A673 (cell line): ENCODE data around the gene ABCC5. TPM values are rescaled to one million over a fixed set of nuclear protein-coding genes. Genes with fewer than 3 reads are reported as not detected.

Source experiments
- BruUV-seq: library from RNA; stranded (reverse); fragments of 400-500 nt; replicated peaks from 2 replicates; lab custom pipeline; 2021; lab: Mats Ljungman, UMichigan
- CTCF ChIA-PET: fragments of 300-600 bp; sonication (Branson Sonifier 250); formaldehyde crosslinking; loops from one replicate; lab custom pipeline; 2022; ENCODE audit warnings: antibody characterized with exemption; lab: Charles Lee
- POLR2A ChIA-PET: fragments of 300-600 bp; sonication (Branson Sonifier 250); formaldehyde crosslinking; loops from one replicate; lab custom pipeline; 2022; ENCODE audit warnings: antibody characterized with exemption; ENCODE audit not compliant: low non-redundant PET; lab: Charles Lee
- DNase-seq: peaks from one replicate; pipeline ENCODE4 v3.0.0-alpha.2; 2015; ENCODE audit warnings: low spot score
- H3K27ac ChIP-seq: fragments of 200-600 bp; sonication (generic); 2 replicates; pipeline ENCODE4 v1.5.1; 2016; ENCODE audit warnings: mixed run types, low read depth, mild to moderate bottlenecking, mixed read lengths, antibody characterized with exemption, low read length; ENCODE audit not compliant: poor library complexity, severe bottlenecking
- H3K27me3 ChIP-seq: fragments of 200-600 bp; sonication (generic); replicated peaks from 2 replicates; pipeline ENCODE4 v1.6.1; 2017; ENCODE audit warnings: mixed run types, low read depth, mild to moderate bottlenecking, mixed read lengths, antibody characterized with exemption, low read length; ENCODE audit not compliant: insufficient read depth, poor library complexity
- H3K36me3 ChIP-seq: fragments of 200-600 bp; sonication (generic); 2 replicates; pipeline ENCODE4 v1.6.1; 2016; ENCODE audit warnings: mixed run types, mild to moderate bottlenecking, mixed read lengths, antibody characterized with exemption, low read length; ENCODE audit not compliant: insufficient read depth, poor library complexity, severe bottlenecking
- H3K4me1 ChIP-seq: fragments of 200-600 bp; sonication (generic); 2 replicates; pipeline ENCODE4 v1.6.1; 2017; ENCODE audit warnings: mixed run types, mild to moderate bottlenecking, mixed read lengths, antibody characterized with exemption, low read length; ENCODE audit not compliant: insufficient read depth, poor library complexity, severe bottlenecking
- H3K4me3 ChIP-seq: fragments of 200-600 bp; sonication (generic); 2 replicates; pipeline ENCODE4 v1.5.1; 2016; ENCODE audit warnings: low read depth, mixed run types, mild to moderate bottlenecking, mixed read lengths, low read length; ENCODE audit not compliant: poor library complexity, severe bottlenecking
- H3K9me3 ChIP-seq: fragments of 200-600 bp; sonication (generic); 2 replicates; pipeline ENCODE4 v1.6.1; 2016; ENCODE audit warnings: mixed run types, low read depth, mild to moderate bottlenecking, mixed read lengths, antibody characterized with exemption, low read length; ENCODE audit not compliant: poor library complexity, severe bottlenecking
- EZH2 ChIP-seq: fragments of 200-600 bp; sonication (generic); IDR thresholded peaks from 2 replicates; pipeline ENCODE4 v1.6.1; 2017; ENCODE audit warnings: borderline replicate concordance, low read depth, mild to moderate bottlenecking, mixed read lengths, antibody characterized with exemption, low read length; ENCODE audit not compliant: poor library complexity, severe bottlenecking
- intact Hi-C: fragments of 100-400 bp; cut with micrococcal nuclease; formaldehyde crosslinking; loops from one replicate; pipeline ENCODE4 v1.10.0; 2022; ENCODE audit not compliant: unreplicated experiment
- total RNA-seq: library from RNA; stranded (reverse); gene quantifications from 2 replicates; pipeline ENCODE4 v1.2.3, GENCODE V29; 2021
- TF ChIP-seq, protein P1 (sequence below): fragments of 300-800, 200-600 bp; sonication (generic); conservative IDR thresholded peaks from 2 replicates; pipeline ENCODE4 v1.5.1; 2017; ENCODE audit warnings: low read depth, mild to moderate bottlenecking, antibody characterized with exemption, low read length, moderate library complexity, mixed read lengths

The ABCC5 gene
- total RNA-seq, 1 experiment from 2014 or later: 32.0 TPM

DNA sequence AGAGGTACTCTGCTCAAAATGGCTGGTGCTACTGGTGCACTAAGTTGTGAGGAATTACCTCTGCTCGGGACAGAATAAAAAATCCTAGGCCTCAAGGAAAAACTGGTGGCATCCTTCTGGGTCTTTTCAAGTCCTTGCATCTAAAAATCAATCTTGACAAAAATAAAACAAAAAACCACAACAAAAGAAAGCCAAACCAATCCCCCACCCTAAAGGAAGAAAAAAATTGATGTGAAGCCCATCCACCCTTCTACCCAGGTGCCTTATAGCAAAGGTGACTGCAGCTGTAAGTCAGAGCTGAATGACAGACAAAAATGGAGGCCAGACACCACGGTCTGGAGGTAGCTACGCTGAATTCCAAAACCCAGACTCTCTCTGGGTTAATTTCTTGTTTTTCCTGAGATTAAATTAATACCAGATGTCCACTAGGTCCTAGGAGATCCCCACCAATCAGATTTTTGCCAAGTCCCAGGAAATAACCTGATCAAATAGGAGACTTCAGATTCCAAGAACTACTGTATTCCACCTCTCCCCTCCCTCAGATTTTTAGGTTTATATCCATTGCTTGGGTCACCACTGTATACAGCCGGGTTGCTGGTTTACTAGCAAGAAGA lies 33.5 kb downstream of the ABCC5 start:
- no peak for DNase-seq
- H3K27me3 ChIP-seq: no peaks in the 10 kb centered on the region
- ChIA-PET CTCF (no interaction called here), POLR2A (no interaction called here)
- H3K36me3 ChIP-seq: peaks cover 6% of the 10 kb centered on the region
- TF ChIP-seq EZH2: no peak
- TF ChIP-seq, protein P1, sequence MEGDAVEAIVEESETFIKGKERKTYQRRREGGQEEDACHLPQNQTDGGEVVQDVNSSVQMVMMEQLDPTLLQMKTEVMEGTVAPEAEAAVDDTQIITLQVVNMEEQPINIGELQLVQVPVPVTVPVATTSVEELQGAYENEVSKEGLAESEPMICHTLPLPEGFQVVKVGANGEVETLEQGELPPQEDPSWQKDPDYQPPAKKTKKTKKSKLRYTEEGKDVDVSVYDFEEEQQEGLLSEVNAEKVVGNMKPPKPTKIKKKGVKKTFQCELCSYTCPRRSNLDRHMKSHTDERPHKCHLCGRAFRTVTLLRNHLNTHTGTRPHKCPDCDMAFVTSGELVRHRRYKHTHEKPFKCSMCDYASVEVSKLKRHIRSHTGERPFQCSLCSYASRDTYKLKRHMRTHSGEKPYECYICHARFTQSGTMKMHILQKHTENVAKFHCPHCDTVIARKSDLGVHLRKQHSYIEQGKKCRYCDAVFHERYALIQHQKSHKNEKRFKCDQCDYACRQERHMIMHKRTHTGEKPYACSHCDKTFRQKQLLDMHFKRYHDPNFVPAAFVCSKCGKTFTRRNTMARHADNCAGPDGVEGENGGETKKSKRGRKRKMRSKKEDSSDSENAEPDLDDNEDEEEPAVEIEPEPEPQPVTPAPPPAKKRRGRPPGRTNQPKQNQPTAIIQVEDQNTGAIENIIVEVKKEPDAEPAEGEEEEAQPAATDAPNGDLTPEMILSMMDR: no peak
- H3K4me1 ChIP-seq: peaks cover 8% of the 10 kb centered on the region
- H3K4me3 ChIP-seq: no peak overlapping the region
- H3K27ac ChIP-seq: no peak overlapping the region
- no peaks in the 10 kb centered on the region for H3K9me3 ChIP-seq
- BruUV-seq: no TSS peak
- intact Hi-C loops: no loop called here

GRCh38 chr3:183981990-183982644 lies 35.6 kb downstream of the ABCC5 start:
- peaks cover under 1% of the 10 kb centered on the region for H3K36me3 ChIP-seq
- TF ChIP-seq, protein P1: no peak
- no peak for TF ChIP-seq EZH2
- no peak for DNase-seq
- ChIA-PET CTCF (no interaction called here), POLR2A (no interaction called here)
- H3K4me3 ChIP-seq: no peak overlapping the region
- intact Hi-C loops: no loop called here
- no peak overlapping the region for H3K27ac ChIP-seq
- no peaks in the 10 kb centered on the region for H3K9me3 ChIP-seq
- BruUV-seq: no TSS peak
- peaks cover 11% of the 10 kb centered on the region for H3K4me1 ChIP-seq
- no peaks in the 10 kb centered on the region for H3K27me3 ChIP-seq

DNA sequence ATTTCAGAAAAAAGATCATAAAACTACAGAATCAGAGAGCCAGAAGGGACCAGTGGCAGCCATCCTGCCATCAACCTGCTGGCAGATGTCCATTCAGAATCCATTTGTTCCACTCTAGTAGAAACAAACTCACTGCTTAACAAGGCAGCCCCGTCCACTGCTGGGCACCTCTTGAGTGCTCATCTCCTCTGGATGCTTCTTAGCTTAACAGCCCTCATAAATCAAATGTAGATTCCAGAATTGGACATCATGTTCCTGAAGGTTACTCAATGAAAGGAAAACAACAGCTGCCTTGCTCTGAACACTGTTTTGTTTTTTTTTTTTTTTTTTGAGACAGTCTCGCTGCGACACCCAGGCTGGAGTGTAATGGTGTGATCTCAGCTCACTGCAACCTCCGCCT lies 37.3 kb downstream of the ABCC5 start:
- ChIA-PET POLR2A (interaction anchor here (0.6 kb wide), 1 partner anchor 69 kb away, joined by 4 read pairs; no protein-coding TSS in a partner anchor), CTCF (no interaction called here)
- Histone ChIP-seq H3K27me3 (no peaks in the 10 kb centered on the region), H3K4me3 (no peak overlapping the region), H3K9me3 (no peaks in the 10 kb centered on the region), H3K36me3 (no peaks in the 10 kb centered on the region), H3K27ac (no peak overlapping the region), H3K4me1 (peaks cover 11% of the 10 kb centered on the region)
- no peak for DNase-seq
- intact Hi-C loops: no loop called here
- no TSS peak for BruUV-seq
- TF ChIP-seq EZH2: no peak
- TF ChIP-seq, protein P1: no peak
